ENCODE data around the gene ABCC10.

GRCh38 chr6:43433148-43433547 is 5.8 kb downstream of the ABCC10 start:
- no peak for TF ChIP-seq CTCF (IDR thresholded peaks at IDR 0.05)
- TF ChIP-seq POLR2A (IDR thresholded peaks at IDR 0.05): no peak

Data from heart left ventricle (tissue), 13 donors.